Neural crest cell (in vitro differentiated cells): ENCODE measurements around the gene TGFB2. TPM values are rescaled to one million over a fixed set of nuclear protein-coding genes. Genes with fewer than 3 reads are reported as not detected.

Experiments
- DNase-seq: peaks from one replicate; pipeline ENCODE4 v3.0.0; 2021; ENCODE audit warnings: low read depth, mixed read lengths, low spot score
- H3K27ac Mint-ChIP-seq: one replicate; pipeline ENCODE4 v1.8.0; 2021; ENCODE audit warnings: mild to moderate bottlenecking, mixed read lengths; ENCODE audit not compliant: unreplicated experiment
- H3K27me3 Mint-ChIP-seq: 2 replicates; pipeline ENCODE4 v1.8.0; 2021; ENCODE audit warnings: low read depth, mild to moderate bottlenecking, mixed read lengths
- H3K36me3 Mint-ChIP-seq: 2 replicates; pipeline ENCODE4 v1.8.0; 2021; ENCODE audit warnings: low read depth, mild to moderate bottlenecking, mixed read lengths
- H3K4me1 Mint-ChIP-seq: 2 replicates; pipeline ENCODE4 v1.8.0; 2021; ENCODE audit warnings: mixed read lengths
- H3K4me3 Mint-ChIP-seq: one replicate; pipeline ENCODE4 v1.8.0; 2021; ENCODE audit warnings: mild to moderate bottlenecking, mixed read lengths
- H3K9me3 Mint-ChIP-seq: 2 replicates; pipeline ENCODE4 v1.8.0; 2021; ENCODE audit warnings: mixed read lengths
- total RNA-seq: library from RNA; stranded (reverse); gene quantifications from 2 replicates; pipeline ENCODE4 v1.2.1, GENCODE V29; 2021
- TF ChIP-seq, protein P1 (sequence below): fragments of 200-600 bp; sonication (generic); conservative IDR thresholded peaks from 2 replicates; pipeline ENCODE4 v1.5.0; 2021; ENCODE audit warnings: antibody characterized with exemption, mild to moderate bottlenecking

Gene TGFB2
- total RNA-seq, 1 donor from 2014 or later: 11.4 TPM

DNA sequence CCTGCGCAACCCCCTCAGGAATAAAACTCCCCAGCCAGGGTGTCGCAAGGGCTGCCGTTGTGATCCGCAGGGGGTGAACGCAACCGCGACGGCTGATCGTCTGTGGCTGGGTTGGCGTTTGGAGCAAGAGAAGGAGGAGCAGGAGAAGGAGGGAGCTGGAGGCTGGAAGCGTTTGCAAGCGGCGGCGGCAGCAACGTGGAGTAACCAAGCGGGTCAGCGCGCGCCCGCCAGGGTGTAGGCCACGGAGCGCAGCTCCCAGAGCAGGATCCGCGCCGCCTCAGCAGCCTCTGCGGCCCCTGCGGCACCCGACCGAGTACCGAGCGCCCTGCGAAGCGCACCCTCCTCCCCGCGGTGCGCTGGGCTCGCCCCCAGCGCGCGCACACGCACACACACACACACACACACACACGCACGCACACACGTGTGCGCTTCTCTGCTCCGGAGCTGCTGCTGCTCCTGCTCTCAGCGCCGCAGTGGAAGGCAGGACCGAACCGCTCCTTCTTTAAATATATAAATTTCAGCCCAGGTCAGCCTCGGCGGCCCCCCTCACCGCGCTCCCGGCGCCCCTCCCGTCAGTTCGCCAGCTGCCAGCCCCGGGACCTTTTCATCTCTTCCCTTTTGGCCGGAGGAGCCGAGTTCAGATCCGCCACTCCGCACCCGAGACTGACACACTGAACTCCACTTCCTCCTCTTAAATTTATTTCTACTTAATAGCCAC lies 696 bp downstream of the TGFB2 start:
- TF ChIP-seq, protein P1, sequence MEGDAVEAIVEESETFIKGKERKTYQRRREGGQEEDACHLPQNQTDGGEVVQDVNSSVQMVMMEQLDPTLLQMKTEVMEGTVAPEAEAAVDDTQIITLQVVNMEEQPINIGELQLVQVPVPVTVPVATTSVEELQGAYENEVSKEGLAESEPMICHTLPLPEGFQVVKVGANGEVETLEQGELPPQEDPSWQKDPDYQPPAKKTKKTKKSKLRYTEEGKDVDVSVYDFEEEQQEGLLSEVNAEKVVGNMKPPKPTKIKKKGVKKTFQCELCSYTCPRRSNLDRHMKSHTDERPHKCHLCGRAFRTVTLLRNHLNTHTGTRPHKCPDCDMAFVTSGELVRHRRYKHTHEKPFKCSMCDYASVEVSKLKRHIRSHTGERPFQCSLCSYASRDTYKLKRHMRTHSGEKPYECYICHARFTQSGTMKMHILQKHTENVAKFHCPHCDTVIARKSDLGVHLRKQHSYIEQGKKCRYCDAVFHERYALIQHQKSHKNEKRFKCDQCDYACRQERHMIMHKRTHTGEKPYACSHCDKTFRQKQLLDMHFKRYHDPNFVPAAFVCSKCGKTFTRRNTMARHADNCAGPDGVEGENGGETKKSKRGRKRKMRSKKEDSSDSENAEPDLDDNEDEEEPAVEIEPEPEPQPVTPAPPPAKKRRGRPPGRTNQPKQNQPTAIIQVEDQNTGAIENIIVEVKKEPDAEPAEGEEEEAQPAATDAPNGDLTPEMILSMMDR: peak; percentile 34
- Mint-ChIP-seq H3K4me1 (peaks cover 31% of the 10 kb centered on the region), H3K27ac (no peak overlapping the region), H3K36me3 (no peaks in the 10 kb centered on the region), H3K4me3 (no peak overlapping the region), H3K27me3 (peaks cover 33% of the 10 kb centered on the region), H3K9me3 (no peaks in the 10 kb centered on the region)
- DNase-seq: peak; percentile 41

DNA sequence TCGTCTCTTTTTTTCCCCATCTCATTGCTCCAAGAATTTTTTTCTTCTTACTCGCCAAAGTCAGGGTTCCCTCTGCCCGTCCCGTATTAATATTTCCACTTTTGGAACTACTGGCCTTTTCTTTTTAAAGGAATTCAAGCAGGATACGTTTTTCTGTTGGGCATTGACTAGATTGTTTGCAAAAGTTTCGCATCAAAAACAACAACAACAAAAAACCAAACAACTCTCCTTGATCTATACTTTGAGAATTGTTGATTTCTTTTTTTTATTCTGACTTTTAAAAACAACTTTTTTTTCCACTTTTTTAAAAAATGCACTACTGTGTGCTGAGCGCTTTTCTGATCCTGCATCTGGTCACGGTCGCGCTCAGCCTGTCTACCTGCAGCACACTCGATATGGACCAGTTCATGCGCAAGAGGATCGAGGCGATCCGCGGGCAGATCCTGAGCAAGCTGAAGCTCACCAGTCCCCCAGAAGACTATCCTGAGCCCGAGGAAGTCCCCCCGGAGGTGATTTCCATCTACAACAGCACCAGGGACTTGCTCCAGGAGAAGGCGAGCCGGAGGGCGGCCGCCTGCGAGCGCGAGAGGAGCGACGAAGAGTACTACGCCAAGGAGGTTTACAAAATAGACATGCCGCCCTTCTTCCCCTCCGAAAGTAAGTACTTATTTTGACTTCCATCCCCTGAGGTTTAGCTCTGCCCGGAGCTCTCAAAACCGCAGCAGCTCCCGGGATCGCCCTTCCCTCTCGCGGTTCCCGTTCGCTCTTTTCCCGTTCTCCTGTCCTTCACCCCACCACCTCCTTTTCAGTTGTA lies 1.5 kb downstream of the TGFB2 start:
- TF ChIP-seq, protein P1: no peak
- Mint-ChIP-seq H3K9me3 (no peaks in the 10 kb centered on the region), H3K4me1 (peaks cover 31% of the 10 kb centered on the region), H3K27ac (no peak overlapping the region), H3K36me3 (no peaks in the 10 kb centered on the region), H3K4me3 (no peak overlapping the region), H3K27me3 (peaks cover 33% of the 10 kb centered on the region)
- DNase-seq: peak; percentile 8

GRCh38 chr1:218347336-218347722 lies 2.2 kb downstream of the TGFB2 start:
- no peak overlapping the region for H3K27ac Mint-ChIP-seq
- no peak for DNase-seq
- peaks cover 32% of the 10 kb centered on the region for H3K27me3 Mint-ChIP-seq
- no peaks in the 10 kb centered on the region for H3K36me3 Mint-ChIP-seq
- H3K4me3 Mint-ChIP-seq: no peak overlapping the region
- TF ChIP-seq, protein P1: no peak
- peaks cover 26% of the 10 kb centered on the region for H3K4me1 Mint-ChIP-seq
- H3K9me3 Mint-ChIP-seq: no peaks in the 10 kb centered on the region

- H3K4me3 Mint-ChIP-seq: no peak overlapping the region
- H3K27me3 Mint-ChIP-seq: peaks cover 31% of the 10 kb centered on the region
- TF ChIP-seq, protein P1: no peak
- H3K4me1 Mint-ChIP-seq: peaks cover 23% of the 10 kb centered on the region
- no peak for DNase-seq
- H3K9me3 Mint-ChIP-seq: no peaks in the 10 kb centered on the region
- H3K27ac Mint-ChIP-seq: no peak overlapping the region
- H3K36me3 Mint-ChIP-seq: no peaks in the 10 kb centered on the region
These were observed 2.8 kb downstream of the TGFB2 start for GRCh38 chr1:218347723-218348627.

DNA sequence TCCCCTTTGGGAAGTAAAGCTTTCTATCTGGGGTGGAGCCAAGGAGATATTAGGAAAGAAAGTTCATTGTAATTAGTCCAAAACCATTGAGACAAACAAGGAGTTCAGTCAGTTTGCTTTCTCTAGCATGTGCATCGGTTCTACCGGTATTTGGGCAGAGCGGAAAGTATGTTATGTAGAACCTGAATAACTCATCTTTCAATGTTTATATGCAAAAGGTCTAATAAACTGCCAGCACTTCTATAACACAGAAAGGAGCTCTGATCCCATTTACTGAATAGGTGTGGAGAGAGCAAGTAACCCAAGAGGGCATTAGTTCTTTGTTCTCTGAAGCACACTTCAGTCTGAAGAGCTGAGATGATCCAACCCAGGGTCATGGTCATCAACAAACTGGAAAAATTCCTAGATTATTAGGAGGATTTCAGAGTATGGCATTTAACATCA lies 3.5 kb downstream of the TGFB2 start:
- no peaks in the 10 kb centered on the region for H3K36me3 Mint-ChIP-seq
- no peak overlapping the region for H3K27ac Mint-ChIP-seq
- TF ChIP-seq, protein P1: no peak
- H3K9me3 Mint-ChIP-seq: no peaks in the 10 kb centered on the region
- H3K4me3 Mint-ChIP-seq: no peak overlapping the region
- no peak for DNase-seq
- H3K4me1 Mint-ChIP-seq: peaks cover 28% of the 10 kb centered on the region
- H3K27me3 Mint-ChIP-seq: peaks cover 31% of the 10 kb centered on the region
